Activated T-helper 2 cell treated with anti-CD3 and anti-CD28 coated beads, Interferon-gamma antibody, Interleukin-2, Interleukin-4, amounts not matched to agents 10 μg/mL and 5 μg/mL and 100 μg/mL, durations not matched to agents 14 hours and 24 hours and 36 hours (primary cell): ENCODE results near the gene ATP2B1. TPM values are rescaled to one million over a fixed set of nuclear protein-coding genes. Genes with fewer than 3 reads are reported as not detected.

Experiments used
- DNase-seq: peaks from one replicate; pipeline ENCODE4 v3.0.0; 2021; ENCODE audit warnings: low spot score
- H3K27ac Mint-ChIP-seq: one replicate; pipeline ENCODE4 v1.8.0; 2021; ENCODE audit warnings: mixed read lengths
- H3K27me3 Mint-ChIP-seq: one replicate; pipeline ENCODE4 v1.8.0; 2021; ENCODE audit warnings: low read depth, mixed read lengths
- H3K36me3 Mint-ChIP-seq: one replicate; pipeline ENCODE4 v1.8.0; 2021; ENCODE audit warnings: low read depth, mixed read lengths
- H3K4me1 Mint-ChIP-seq: one replicate; pipeline ENCODE4 v1.8.0; 2021; ENCODE audit warnings: low read depth, mixed read lengths
- H3K4me3 Mint-ChIP-seq: one replicate; pipeline ENCODE4 v1.8.0; 2021; ENCODE audit warnings: low read depth, mild to moderate bottlenecking, moderate library complexity, mixed read lengths
- H3K9me3 Mint-ChIP-seq: one replicate; pipeline ENCODE4 v1.8.0; 2021; ENCODE audit warnings: mixed read lengths
- intact Hi-C: fragments of 100-400 bp; cut with micrococcal nuclease; formaldehyde crosslinking; loops from one replicate; pipeline ENCODE4 v1.15.1; 2023
- total RNA-seq: library from RNA; stranded (reverse); gene quantifications from 2 replicates; pipeline ENCODE4 v1.2.3, GENCODE V29; 2022

The ATP2B1 gene
- total RNA-seq, 1 donor from 2014 or later, result 21.0 TPM

- H3K4me3 Mint-ChIP-seq, result no peak overlapping the region
- no peaks in the 10 kb centered on the region for H3K27me3 Mint-ChIP-seq
- H3K36me3 Mint-ChIP-seq, result peaks cover 48% of the 10 kb centered on the region
- no peak overlapping the region for H3K27ac Mint-ChIP-seq
- peaks cover 12% of the 10 kb centered on the region for H3K4me1 Mint-ChIP-seq
- intact Hi-C loops, result no loop called here
- no peaks in the 10 kb centered on the region for H3K9me3 Mint-ChIP-seq
- DNase-seq, result no peak
Observed at GRCh38 chr12:89634508-89634907, 74.1 kb downstream of the ATP2B1 start.

DNA sequence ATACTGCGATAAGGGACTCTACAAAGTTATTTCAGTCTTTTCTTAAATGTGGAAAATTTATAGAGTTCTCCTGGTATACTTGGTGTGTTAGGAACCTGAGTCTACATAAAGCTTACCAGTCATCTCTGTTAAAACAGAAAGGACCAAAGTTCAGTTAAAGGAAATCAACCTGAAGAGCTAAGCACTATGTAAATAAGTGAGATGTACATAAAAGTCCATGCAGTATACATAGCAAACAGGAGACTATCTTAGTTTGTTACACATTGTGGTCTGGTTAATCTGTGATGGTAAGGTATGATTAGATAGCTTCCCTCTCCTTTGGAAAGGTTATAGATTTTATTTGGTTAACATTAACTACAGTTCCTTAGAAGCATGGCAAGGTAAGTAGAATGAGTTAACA is 75.9 kb downstream of the ATP2B1 start:
- Mint-ChIP-seq H3K36me3 (peaks cover 63% of the 10 kb centered on the region), H3K27me3 (no peaks in the 10 kb centered on the region), H3K4me1 (peaks cover 12% of the 10 kb centered on the region), H3K4me3 (no peak overlapping the region), H3K9me3 (no peaks in the 10 kb centered on the region), H3K27ac (no peak overlapping the region)
- no peak for DNase-seq
- intact Hi-C loops, result no loop called here

GRCh38 chr12:89622115-89622514 is 86.5 kb downstream of the ATP2B1 start:
- intact Hi-C loops, result no loop called here
- Mint-ChIP-seq H3K9me3 (no peaks in the 10 kb centered on the region), H3K4me1 (peaks cover 1% of the 10 kb centered on the region), H3K27me3 (no peaks in the 10 kb centered on the region), H3K27ac (no peak overlapping the region), H3K4me3 (no peak overlapping the region), H3K36me3 (peaks cover 24% of the 10 kb centered on the region)
- DNase-seq, result no peak

DNA sequence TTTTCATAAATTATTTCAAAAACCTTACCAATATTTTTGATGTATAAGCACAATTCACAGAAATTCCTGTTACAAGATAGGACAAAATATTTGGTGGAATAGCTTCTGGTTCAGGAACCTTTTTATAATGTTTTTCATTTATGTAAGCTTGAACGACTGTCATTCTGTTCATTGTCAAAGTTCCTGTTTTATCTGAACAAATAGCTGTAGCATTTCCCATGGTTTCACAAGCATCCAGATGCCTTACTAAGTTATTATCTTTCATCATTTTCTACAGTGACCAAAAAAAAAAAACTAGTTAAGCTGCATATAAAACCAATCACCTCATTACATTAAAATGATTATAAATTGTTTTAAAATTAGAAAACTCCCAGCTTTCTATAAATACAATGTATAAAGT is 87.1 kb downstream of the ATP2B1 start:
- H3K4me1 Mint-ChIP-seq, result peaks cover 1% of the 10 kb centered on the region
- DNase-seq, result no peak
- H3K27ac Mint-ChIP-seq, result no peak overlapping the region
- H3K27me3 Mint-ChIP-seq, result no peaks in the 10 kb centered on the region
- H3K9me3 Mint-ChIP-seq, result no peaks in the 10 kb centered on the region
- peaks cover 30% of the 10 kb centered on the region for H3K36me3 Mint-ChIP-seq
- H3K4me3 Mint-ChIP-seq, result no peak overlapping the region
- intact Hi-C loops, result no loop called here

DNA sequence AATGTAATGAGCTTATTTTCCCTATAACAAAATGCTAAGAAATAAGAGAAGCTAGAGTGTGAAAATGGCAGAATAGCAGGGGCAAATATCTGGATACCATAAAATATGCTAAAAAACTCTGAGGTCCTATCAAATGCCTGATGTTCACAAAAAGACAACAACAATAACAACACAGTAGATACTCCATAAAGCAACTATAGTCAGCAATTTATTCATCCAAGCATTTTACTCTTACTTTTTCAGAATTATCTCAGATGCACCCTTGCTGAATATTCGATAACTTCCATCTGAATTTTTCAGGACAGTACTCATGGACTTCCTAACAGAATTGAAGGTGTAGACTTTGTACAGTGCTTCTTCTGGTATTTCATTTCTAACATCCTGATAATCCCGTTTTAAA is 88.9 kb downstream of the ATP2B1 start:
- Mint-ChIP-seq H3K27me3 (no peaks in the 10 kb centered on the region), H3K4me3 (no peak overlapping the region), H3K27ac (no peak overlapping the region), H3K36me3 (peaks cover 34% of the 10 kb centered on the region), H3K9me3 (no peaks in the 10 kb centered on the region), H3K4me1 (peaks cover 1% of the 10 kb centered on the region)
- intact Hi-C loops, result loop anchor here (10.0 kb wide), 1 partner anchor 85 kb away; the partner anchor contains the start of gene ATP2B1
- no peak for DNase-seq

DNA sequence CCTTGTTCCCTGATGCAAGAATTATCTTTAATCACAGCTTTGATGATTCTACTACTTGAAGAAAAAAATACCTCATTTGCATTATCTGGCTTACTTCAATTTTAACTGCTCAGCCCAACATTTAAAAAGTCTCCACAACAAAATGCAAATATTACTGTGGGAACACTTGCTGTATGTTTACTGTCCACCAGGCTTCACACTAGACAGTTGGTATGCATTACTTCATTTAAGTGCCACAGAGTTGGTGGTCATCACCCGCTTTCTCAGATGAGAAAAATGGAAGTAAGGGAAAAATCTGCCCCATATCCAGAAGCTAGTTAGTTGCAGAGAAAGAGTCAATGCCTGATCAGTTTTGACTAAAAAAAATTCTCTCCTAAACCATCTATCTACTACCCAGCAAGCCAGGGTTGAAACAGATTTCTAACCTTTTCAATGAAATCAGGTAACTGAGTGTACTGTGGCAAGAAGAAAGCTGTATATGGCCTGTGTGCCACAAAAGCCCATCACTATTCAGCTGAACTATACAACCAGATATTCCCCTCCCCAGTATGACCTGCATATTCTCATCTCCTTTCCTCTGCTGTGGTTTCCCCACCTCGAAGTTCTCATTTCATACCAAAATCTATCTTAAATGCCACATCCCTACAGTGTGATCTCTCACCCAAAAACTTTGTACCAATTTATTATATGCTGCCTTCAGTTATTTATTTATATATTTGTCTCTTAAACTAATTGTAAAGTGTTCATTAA is 90.3 kb downstream of the ATP2B1 start:
- H3K27me3 Mint-ChIP-seq, result no peaks in the 10 kb centered on the region
- intact Hi-C loops, result loop anchor here (10.0 kb wide), 1 partner anchor 87 kb away; the partner anchor contains the start of gene ATP2B1
- DNase-seq, result no peak
- no peak overlapping the region for H3K4me3 Mint-ChIP-seq
- H3K36me3 Mint-ChIP-seq, result peaks cover 42% of the 10 kb centered on the region
- H3K27ac Mint-ChIP-seq, result no peak overlapping the region
- peaks cover 1% of the 10 kb centered on the region for H3K4me1 Mint-ChIP-seq
- no peaks in the 10 kb centered on the region for H3K9me3 Mint-ChIP-seq

DNA sequence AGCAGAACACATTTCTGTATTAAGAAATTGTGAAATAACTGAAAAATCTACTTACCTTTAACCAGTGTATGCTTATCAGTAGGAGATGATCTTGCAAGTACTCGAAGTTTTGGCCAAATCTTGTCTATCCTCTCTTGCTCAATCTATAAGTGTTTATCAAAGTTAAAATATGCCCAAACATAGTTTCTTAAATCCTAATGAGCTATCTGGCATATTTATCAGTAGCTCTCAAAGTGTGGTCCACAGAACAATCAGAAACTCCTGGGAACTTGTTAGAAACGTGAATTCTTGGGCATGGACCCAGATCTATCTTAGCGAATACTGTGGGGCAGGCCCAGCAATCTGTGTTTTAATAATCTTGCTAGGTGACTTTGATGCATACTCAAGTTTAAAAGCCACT is 98.3 kb downstream of the ATP2B1 start:
- no peaks in the 10 kb centered on the region for H3K4me1 Mint-ChIP-seq
- no peak overlapping the region for H3K27ac Mint-ChIP-seq
- H3K36me3 Mint-ChIP-seq, result peaks cover 49% of the 10 kb centered on the region
- H3K27me3 Mint-ChIP-seq, result no peaks in the 10 kb centered on the region
- H3K9me3 Mint-ChIP-seq, result no peaks in the 10 kb centered on the region
- DNase-seq, result no peak
- H3K4me3 Mint-ChIP-seq, result no peak overlapping the region
- intact Hi-C loops, result loop anchor here (10.0 kb wide), 1 partner anchor 94 kb away; the partner anchor contains the start of gene ATP2B1

DNA sequence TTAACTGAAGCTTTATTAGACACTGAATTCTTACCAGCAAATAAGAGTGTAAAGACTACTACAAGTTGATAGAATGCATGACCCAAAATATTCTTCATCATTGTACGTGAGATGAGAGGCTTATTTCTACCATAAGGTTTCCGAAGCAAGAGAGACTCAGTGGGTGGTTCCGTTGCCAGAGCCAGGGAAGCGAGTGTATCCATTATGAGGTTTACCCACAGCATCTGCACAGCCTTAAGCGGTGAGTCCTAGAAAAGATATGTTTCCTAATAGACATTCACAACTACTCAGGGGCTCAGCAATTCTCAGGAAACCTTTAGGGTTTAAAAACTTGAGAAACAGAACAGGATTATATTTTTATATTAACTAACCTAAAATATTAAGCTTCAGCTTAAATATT is 105.0 kb downstream of the ATP2B1 start:
- intact Hi-C loops, result no loop called here
- Mint-ChIP-seq H3K27ac (no peak overlapping the region), H3K9me3 (no peaks in the 10 kb centered on the region), H3K4me1 (peaks cover 2% of the 10 kb centered on the region), H3K4me3 (no peak overlapping the region), H3K36me3 (peaks cover 57% of the 10 kb centered on the region), H3K27me3 (peaks cover 3% of the 10 kb centered on the region)
- DNase-seq, result no peak

- Mint-ChIP-seq H3K27ac (no peak overlapping the region), H3K4me1 (peaks cover 13% of the 10 kb centered on the region), H3K36me3 (peaks cover 39% of the 10 kb centered on the region), H3K9me3 (no peaks in the 10 kb centered on the region), H3K4me3 (no peak overlapping the region), H3K27me3 (peaks cover 5% of the 10 kb centered on the region)
- intact Hi-C loops, result loop anchor here (5.0 kb wide), 1 partner anchor 75 kb away; no protein-coding TSS in a partner anchor
- DNase-seq, result no peak
Observed at GRCh38 chr12:89597770-89598169, 110.9 kb downstream of the ATP2B1 start.

- Mint-ChIP-seq H3K27ac (no peak overlapping the region), H3K9me3 (no peaks in the 10 kb centered on the region), H3K36me3 (peaks cover 40% of the 10 kb centered on the region), H3K4me3 (no peak overlapping the region), H3K27me3 (peaks cover 6% of the 10 kb centered on the region), H3K4me1 (peaks cover 13% of the 10 kb centered on the region)
- DNase-seq, result no peak
- intact Hi-C loops, result loop anchor here (5.0 kb wide), 1 partner anchor 75 kb away; no protein-coding TSS in a partner anchor
Observed at GRCh38 chr12:89597210-89597609, 111.4 kb downstream of the ATP2B1 start.

DNA sequence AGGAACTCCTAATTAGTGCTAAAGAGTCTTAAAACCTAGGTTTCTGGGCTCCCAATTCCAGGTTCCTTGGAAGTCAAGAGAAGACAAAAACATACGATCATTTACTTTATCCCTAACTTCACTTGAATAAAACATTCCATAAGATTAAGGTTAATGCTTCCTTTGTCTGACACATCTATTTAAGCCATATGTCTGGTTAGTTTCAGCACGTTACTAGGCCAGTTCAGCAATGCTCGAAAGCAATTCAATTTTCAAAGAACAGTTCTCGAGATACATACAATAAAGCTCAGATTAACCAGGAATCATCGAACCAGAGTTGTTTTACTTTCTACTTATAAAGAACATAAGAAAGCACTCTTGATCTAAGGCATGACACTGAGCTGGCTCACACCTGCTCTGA is 114.8 kb downstream of the ATP2B1 start:
- peaks cover 15% of the 10 kb centered on the region for H3K4me1 Mint-ChIP-seq
- H3K27me3 Mint-ChIP-seq, result peaks cover 4% of the 10 kb centered on the region
- H3K27ac Mint-ChIP-seq, result no peak overlapping the region
- intact Hi-C loops, result no loop called here
- DNase-seq, result no peak
- no peak overlapping the region for H3K4me3 Mint-ChIP-seq
- H3K9me3 Mint-ChIP-seq, result no peaks in the 10 kb centered on the region
- H3K36me3 Mint-ChIP-seq, result peaks cover 47% of the 10 kb centered on the region

- Mint-ChIP-seq H3K36me3 (peaks cover 43% of the 10 kb centered on the region), H3K4me1 (peaks cover 14% of the 10 kb centered on the region), H3K27ac (no peak overlapping the region), H3K27me3 (peaks cover 4% of the 10 kb centered on the region), H3K9me3 (no peaks in the 10 kb centered on the region), H3K4me3 (no peak overlapping the region)
- intact Hi-C loops, result no loop called here
- no peak for DNase-seq
Observed at GRCh38 chr12:89593233-89593632, 115.4 kb downstream of the ATP2B1 start.

DNA sequence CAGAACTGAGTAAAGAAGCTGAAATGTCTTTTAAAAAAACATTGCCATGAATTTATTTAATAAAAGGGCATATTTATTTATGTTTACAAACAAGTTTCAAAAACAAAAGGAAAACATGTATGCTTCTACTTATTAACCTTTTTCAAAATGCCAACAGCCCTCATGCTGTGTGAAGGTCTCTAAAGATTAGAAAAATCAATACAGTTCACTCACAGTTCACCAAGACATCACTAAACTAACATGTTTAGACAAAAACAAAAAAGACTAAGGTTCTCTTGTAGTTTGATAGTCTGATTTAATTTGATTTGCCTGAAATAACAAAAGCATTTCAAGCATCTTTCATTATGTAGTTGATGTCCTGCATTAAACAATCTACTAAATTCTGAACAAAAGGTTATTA is 118.9 kb downstream of the ATP2B1 start:
- no peak overlapping the region for H3K27ac Mint-ChIP-seq
- H3K36me3 Mint-ChIP-seq, result peaks cover 35% of the 10 kb centered on the region
- peaks cover 4% of the 10 kb centered on the region for H3K4me1 Mint-ChIP-seq
- H3K9me3 Mint-ChIP-seq, result no peaks in the 10 kb centered on the region
- H3K4me3 Mint-ChIP-seq, result no peak overlapping the region
- peaks cover 4% of the 10 kb centered on the region for H3K27me3 Mint-ChIP-seq
- intact Hi-C loops, result no loop called here
- no peak for DNase-seq
